IPS-NIHi11 (cell line): ENCODE data around the gene GNG5.
"Not testable (repeated sequence)": the region's sequence is repeated elsewhere in the genome, so short reads cannot be mapped to it uniquely, and the experiment has no call there.

Experiments
- DNase-seq: peaks from one replicate; pipeline ENCODE4 v3.0.0; 2012; ENCODE audit warnings: mixed read lengths, low spot score

GNG5 gene

GRCh38 chr1:84506002-84506728 lies at the start of gene GNG5, which contains the start of gene SPATA1:
GNG5 (minus strand) TSS chr1:84506581; CDS start chr1:84506091, 490 bp downstream.
SPATA1 (plus strand) TSS chr1:84506386; CDS start chr1:84516360, 9,974 bp downstream.
- DNase-seq = peak; percentile 95

GRCh38 chr1:84550826-84551225 lies 44.4 kb upstream of the GNG5 start:
- DNase-seq = no peak

GRCh38 chr1:84541679-84542078 lies 35.3 kb upstream of the GNG5 start:
- DNase-seq = no peak

GRCh38 chr1:84540759-84541158 lies 34.4 kb upstream of the GNG5 start:
- no peak for DNase-seq

GRCh38 chr1:84539972-84540371 lies 33.6 kb upstream of the GNG5 start:
- no peak for DNase-seq

GRCh38 chr1:84538599-84538998 lies 32.2 kb upstream of the GNG5 start:
- DNase-seq = no peak

- DNase-seq = no peak
These were observed 19.4 kb upstream of the GNG5 start for GRCh38 chr1:84525779-84526178.

GRCh38 chr1:84524590-84524989 lies 18.2 kb upstream of the GNG5 start:
- DNase-seq = no peak

- no peak for DNase-seq
These were observed 4.3 kb upstream of the GNG5 start for GRCh38 chr1:84510668-84511067.

GRCh38 chr1:84510165-84510564 lies 3.8 kb upstream of the GNG5 start:
- DNase-seq = no peak

GRCh38 chr1:84509029-84509428 lies 2.6 kb upstream of the GNG5 start:
- no peak for DNase-seq

- DNase-seq = no peak
These were observed 2.1 kb upstream of the GNG5 start for GRCh38 chr1:84508510-84508909.

- DNase-seq = not testable (repeated sequence)
These were observed 1.5 kb upstream of the GNG5 start for GRCh38 chr1:84507887-84508286.

GRCh38 chr1:84506729-84507453 lies 510 bp upstream of the GNG5 start:
- no peak for DNase-seq

GRCh38 chr1:84505493-84506001 lies 834 bp downstream of the GNG5 start:
- DNase-seq = peak; percentile 81

GRCh38 chr1:84504580-84505492 lies 1.5 kb downstream of the GNG5 start:
- no peak for DNase-seq

GRCh38 chr1:84502927-84503326 lies 3.5 kb downstream of the GNG5 start:
- DNase-seq = no peak

- no peak for DNase-seq
These were observed 8.6 kb downstream of the GNG5 start for GRCh38 chr1:84497631-84498275.

GRCh38 chr1:84496498-84496897 lies 9.9 kb downstream of the GNG5 start:
- no peak for DNase-seq

- no peak for DNase-seq
These were observed 12.6 kb downstream of the GNG5 start for GRCh38 chr1:84493747-84494146.

- no peak for DNase-seq
These were observed 13.7 kb downstream of the GNG5 start for GRCh38 chr1:84492726-84493125.

GRCh38 chr1:84489766-84490165 lies 16.6 kb downstream of the GNG5 start:
- no peak for DNase-seq
